SKM-1 treated with dmso at 0.1 percent for 144 hours (cell line): ENCODE measurements around the gene SPINK5.

ENCODE experiments used
- DNase-seq: peaks from one replicate; lab custom pipeline; 2025; ENCODE audit not compliant: unreplicated experiment; lab: John Stamatoyannopoulos, UW

Gene SPINK5

DNA sequence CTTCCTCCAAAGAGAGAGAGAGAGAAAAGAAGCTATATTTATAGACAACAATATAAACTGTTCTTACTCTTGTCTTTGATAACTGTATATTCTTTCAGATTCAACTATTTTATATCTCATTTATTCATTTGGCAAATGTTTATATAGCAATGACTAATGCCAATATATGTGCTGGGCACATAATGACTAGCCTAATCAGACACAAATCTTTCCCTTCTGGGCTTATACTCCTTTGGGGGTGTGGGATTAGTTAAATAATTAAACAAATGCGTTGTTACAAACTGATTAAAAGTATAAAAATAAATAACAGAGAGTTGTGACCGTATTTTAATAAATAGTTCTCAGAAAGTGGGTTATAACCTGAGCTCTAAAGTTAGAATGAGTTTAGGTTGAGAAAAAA lies 108.6 kb downstream of the SPINK5 start:
- no peak for DNase-seq

DNA sequence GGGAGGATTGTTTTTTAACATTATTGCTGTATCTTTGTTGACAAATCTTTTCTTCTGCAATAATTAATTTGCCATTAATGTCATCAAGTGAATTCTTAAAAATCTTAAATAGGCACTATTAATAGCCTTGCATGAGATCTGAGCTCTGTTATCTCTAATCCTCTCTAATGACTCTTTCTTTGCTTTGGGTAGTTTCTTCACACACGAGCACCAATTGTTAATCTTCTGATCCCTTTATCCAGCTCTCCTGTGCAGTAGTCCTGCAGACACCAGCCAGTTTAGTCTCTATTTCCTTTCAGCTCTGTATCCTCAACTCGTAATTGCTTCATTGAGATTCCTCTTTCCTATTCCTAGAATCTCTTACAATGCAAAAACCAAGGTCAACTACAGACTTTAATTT lies 112.7 kb downstream of the SPINK5 start:
- no peak for DNase-seq

- DNase-seq = no peak
Measured at GRCh38 chr5:148177207-148177606, 113.4 kb downstream of the SPINK5 start.

DNA sequence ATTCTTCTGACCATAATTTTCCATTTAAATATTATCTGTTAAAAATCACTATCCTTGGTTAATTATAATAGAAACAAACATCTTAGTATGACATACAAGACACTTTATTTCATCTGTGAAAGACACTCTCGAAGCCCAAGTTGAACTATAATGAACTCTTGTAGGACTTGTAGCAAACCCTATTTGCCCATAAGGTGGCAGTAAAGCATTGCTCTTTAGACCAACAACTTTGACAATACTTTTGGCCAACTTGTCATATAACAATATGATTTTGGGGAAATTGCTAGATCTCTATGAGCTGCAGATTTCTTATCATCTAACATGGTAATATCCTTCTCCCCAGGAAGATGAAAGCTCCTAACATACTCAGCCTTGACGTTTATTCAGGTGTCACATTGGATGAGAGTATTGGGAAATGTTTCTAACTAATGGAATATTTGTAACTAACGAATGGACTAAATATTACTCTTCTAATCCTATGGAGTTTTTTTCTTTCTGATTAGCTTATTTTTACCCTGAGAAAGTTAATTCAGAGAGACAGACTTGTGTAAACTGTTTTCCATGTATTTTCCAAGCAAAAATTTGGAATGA lies 115.5 kb downstream of the SPINK5 start:
- DNase-seq = peak; percentile 58

- DNase-seq = peak; percentile 95
Measured at GRCh38 chr5:148186248-148187003, 122.6 kb downstream of the SPINK5 start.
